ENCODE data around the gene SLC25A41.

The SLC25A41 gene

GRCh38 chr19:6433663-6434062, at the start of gene SLC25A41:
Gene SLC25A41, minus strand, starts transcription at chr19:6433763. Its CDS starts 70 bp downstream, at chr19:6433693.
- no peak for TF ChIP-seq MYC (IDR thresholded peaks at IDR 0.05; ENCODE audit: low read depth, low read length)
- no peak for TF ChIP-seq POLR2A (IDR thresholded peaks at IDR 0.05; ENCODE audit: extremely low read depth, insufficient read length)
- TF ChIP-seq, protein P1, sequence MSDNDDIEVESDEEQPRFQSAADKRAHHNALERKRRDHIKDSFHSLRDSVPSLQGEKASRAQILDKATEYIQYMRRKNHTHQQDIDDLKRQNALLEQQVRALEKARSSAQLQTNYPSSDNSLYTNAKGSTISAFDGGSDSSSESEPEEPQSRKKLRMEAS (IDR thresholded peaks at IDR 0.05; ENCODE audit: low read depth, low read length), result no peak
- TF ChIP-seq CTCF (IDR thresholded peaks at IDR 0.05; ENCODE audit: low read depth, low read length), result no peak
- no peak for DNase-seq (ENCODE audit: low read depth)
- no peak within 1 kb of the TSS for H3K4me3 ChIP-seq (ENCODE audit: low read depth, low read length)

DNA sequence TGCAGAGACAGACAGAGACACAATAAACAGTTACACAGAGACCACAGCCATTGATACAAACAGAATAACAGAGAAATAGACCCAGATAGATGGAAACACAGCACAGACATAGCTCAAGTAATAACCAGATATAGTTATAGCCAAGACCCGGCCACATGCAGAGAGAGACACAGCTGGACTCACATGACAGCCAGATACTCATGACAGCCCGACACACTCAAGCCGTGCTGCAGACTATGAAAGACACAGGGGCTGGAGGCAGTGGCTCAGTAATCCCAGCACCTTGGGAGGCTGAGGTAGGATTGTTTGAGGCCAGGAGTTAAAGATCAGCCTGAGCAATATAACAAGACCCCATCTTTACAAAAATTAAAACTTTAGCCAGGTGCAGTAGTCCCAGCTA, 49.7 kb upstream of the SLC25A41 start:
- no peak overlapping the region for H3K4me3 ChIP-seq (ENCODE audit: low read depth, low read length)
- DNase-seq (ENCODE audit: low read depth), result no peak
- TF ChIP-seq CTCF (IDR thresholded peaks at IDR 0.05; ENCODE audit: low read depth, low read length), result no peak
- no peak for TF ChIP-seq MYC (IDR thresholded peaks at IDR 0.05; ENCODE audit: low read depth, low read length)
- TF ChIP-seq, protein P1 (IDR thresholded peaks at IDR 0.05; ENCODE audit: low read depth, low read length), result no peak
- no peak for TF ChIP-seq POLR2A (IDR thresholded peaks at IDR 0.05; ENCODE audit: extremely low read depth, insufficient read length)

DNA sequence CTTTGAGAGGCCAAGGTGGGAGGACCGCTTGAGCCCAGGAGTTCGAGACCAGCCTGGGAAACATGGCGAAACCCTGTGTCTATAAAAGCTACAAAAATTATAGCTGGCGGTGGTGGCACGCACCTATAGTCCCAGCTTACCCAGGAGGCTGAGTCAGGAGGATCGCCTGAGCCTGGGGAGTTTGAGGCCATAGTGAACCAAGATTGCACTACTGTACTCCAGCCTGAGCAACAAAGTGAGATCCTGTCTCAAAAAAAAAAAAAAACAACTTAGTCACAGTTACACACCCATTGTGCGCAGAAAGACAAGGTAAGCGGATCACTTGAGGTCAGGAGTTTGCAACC, 48.8 kb upstream of the SLC25A41 start:
- TF ChIP-seq MYC (IDR thresholded peaks at IDR 0.05; ENCODE audit: low read depth, low read length) (no peak), CTCF (IDR thresholded peaks at IDR 0.05; ENCODE audit: low read depth, low read length) (no peak), POLR2A (IDR thresholded peaks at IDR 0.05; ENCODE audit: extremely low read depth, insufficient read length) (no peak)
- TF ChIP-seq, protein P1 (IDR thresholded peaks at IDR 0.05; ENCODE audit: low read depth, low read length), result no peak
- no peak for DNase-seq (ENCODE audit: low read depth)
- no peak overlapping the region for H3K4me3 ChIP-seq (ENCODE audit: low read depth, low read length)

- TF ChIP-seq CTCF (IDR thresholded peaks at IDR 0.05; ENCODE audit: low read depth, low read length) (peak; percentile 52), POLR2A (IDR thresholded peaks at IDR 0.05; ENCODE audit: extremely low read depth, insufficient read length) (peak; percentile 28), MYC (IDR thresholded peaks at IDR 0.05; ENCODE audit: low read depth, low read length) (peak; percentile 51; the same call in 1 of the 2 replicates)
- TF ChIP-seq, protein P1 (IDR thresholded peaks at IDR 0.05; ENCODE audit: low read depth, low read length), result peak; percentile 54
- peak; percentile 88 for DNase-seq (ENCODE audit: low read depth)
- peak within 1 kb of the TSS; percentile 66 for H3K4me3 ChIP-seq (ENCODE audit: low read depth, low read length)
Measured at GRCh38 chr19:6481541-6482342, 48.2 kb upstream of the SLC25A41 start, which contains the start of gene DENND1C. Gene DENND1C, minus strand, starts transcription at chr19:6481787. Its CDS starts 92 bp downstream, at chr19:6481695.

DNA sequence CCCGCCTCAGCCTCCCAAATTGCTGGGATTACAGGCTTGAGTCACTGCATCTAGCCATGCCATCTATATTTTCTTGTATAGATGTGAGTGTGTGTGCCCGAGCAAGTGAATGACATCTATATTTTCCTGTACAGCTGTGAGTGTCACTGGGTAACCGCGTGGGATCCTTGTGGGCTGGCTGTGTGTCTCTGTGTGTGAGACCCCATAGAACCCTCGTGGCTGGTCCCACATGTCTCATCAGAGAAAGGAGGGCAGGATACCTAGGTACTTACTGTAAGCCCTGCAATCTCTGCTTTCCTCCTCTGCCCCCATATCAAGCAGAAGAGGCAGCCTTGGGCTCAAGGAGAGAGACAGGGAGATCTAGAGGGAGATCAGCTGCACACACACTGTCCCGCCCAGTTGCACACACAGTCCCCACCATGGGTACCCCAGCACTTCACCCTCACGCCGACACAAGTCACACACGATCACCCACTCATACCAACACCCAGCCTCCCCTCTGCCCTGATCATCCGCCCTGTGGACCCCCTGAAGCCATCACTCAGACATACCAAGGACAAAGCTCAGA, 47.4 kb upstream of the SLC25A41 start:
- TF ChIP-seq MYC (IDR thresholded peaks at IDR 0.05; ENCODE audit: low read depth, low read length), result no peak
- TF ChIP-seq, protein P1 (IDR thresholded peaks at IDR 0.05; ENCODE audit: low read depth, low read length), result no peak
- no peak for TF ChIP-seq POLR2A (IDR thresholded peaks at IDR 0.05; ENCODE audit: extremely low read depth, insufficient read length)
- no peak for TF ChIP-seq CTCF (IDR thresholded peaks at IDR 0.05; ENCODE audit: low read depth, low read length)
- H3K4me3 ChIP-seq (ENCODE audit: low read depth, low read length), result peak overlapping the region; percentile 66
- DNase-seq (ENCODE audit: low read depth), result peak; percentile 9

All from NB4 (cell line).